Measurements from ENCODE around the gene AUP1. TPM values are rescaled to one million over a fixed set of nuclear protein-coding genes. Genes with fewer than 3 reads are reported as not detected.

AUP1 gene
- polyA plus RNA-seq, 2 of the 4 experiments (the other 2 are of a cell fraction), result 129 to 164 TPM

DNA sequence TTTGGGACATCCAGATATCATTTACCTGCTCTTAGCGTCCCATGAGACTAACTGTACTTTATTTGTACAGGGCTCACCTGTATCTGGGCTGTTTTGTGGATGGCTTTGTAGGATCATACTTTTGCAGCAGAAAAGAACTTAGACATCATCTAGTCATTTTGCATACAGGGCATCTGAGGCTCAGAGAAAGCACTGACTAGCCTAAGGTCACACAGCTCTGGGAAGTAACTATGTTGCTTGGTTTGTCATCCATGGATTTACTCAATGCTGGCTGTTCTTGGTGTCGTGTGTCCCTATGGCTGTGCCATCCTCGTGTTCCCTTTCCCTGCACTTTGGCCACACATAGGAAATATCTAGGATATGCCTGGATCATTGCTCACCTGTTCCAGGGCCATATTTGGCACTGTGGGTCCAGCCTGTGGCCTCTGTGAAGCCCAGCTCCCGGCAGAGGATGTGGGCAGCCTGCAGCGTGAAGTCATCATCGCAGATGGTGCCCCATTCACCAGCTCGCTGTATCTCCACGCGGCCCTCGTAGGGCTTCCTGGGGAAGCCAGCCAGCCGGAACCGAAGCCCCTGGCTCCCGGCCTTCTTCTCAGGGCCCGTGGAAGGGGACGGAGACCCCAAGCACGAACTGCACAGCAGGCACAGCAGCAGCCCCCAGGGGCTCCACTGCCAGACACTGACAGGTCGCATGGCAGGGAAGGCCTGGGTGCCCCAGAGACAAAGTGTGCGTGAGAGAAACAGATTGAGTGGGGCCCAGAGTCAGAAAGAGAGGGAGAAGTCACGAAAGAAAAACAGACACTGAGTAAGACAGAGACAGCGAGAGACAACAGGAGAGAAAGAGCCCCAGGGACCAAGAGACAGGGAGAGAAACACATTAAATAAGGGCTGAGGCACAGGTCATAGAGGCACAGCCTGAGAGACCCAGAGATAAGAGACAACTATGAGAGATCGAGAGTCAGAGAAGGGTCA lies 22.7 kb upstream of the AUP1 start:
- POLR2A ChIA-PET, result no interaction called here
- H3K4me1 ChIP-seq, result peaks cover 19% of the 10 kb centered on the region
- WGBS (ENCODE audit: missing lambda C conversion rate), result 90% methylated on average over 21 of the region's 21 CpGs
- H3K4me2 ChIP-seq, result no peak overlapping the region
- DNase-seq (ENCODE audit: low read depth in 1 of 2, low spot score in 1 of 2) (no peak), ATAC-seq (no peak), FAIRE-seq (no peak)
- no peak for TF ChIP-seq MAX (IDR thresholded peaks at IDR 0.05)
- TF ChIP-seq SREBF2 (IDR thresholded peaks at IDR 0.05), result no peak
- no peak for TF ChIP-seq RARB (CRISPR knock-in tag; IDR thresholded peaks at IDR 0.05)
- TF ChIP-seq ZC3H11A (IDR thresholded peaks at IDR 0.05), result no peak
- no peak for TF ChIP-seq CBX2 (IDR thresholded peaks at IDR 0.05; ENCODE audit: borderline replicate concordance, low read depth)
- TF ChIP-seq RFX5 (IDR thresholded peaks at IDR 0.05), result no peak
- no peak for TF ChIP-seq HOXA7 (CRISPR knock-in tag; IDR thresholded peaks at IDR 0.05)
- no peak for TF ChIP-seq TFCP2L1 (CRISPR knock-in tag; IDR thresholded peaks at IDR 0.05)
- TF ChIP-seq BCL3 (IDR thresholded peaks at IDR 0.05), result no peak
- no peak for TF ChIP-seq JUN (IDR thresholded peaks at IDR 0.05)
- no peak for TF ChIP-seq HDAC2 (IDR thresholded peaks at IDR 0.05)
- TF ChIP-seq EP300 (IDR thresholded peaks at IDR 0.05), result no peak
- no peak for TF ChIP-seq MAZ (IDR thresholded peaks at IDR 0.05; ENCODE audit: borderline replicate concordance, low read depth, low read length)
- no peak for TF ChIP-seq GATA3 (IDR thresholded peaks at IDR 0.05; ENCODE audit: borderline replicate concordance)
- TF ChIP-seq, protein P1, sequence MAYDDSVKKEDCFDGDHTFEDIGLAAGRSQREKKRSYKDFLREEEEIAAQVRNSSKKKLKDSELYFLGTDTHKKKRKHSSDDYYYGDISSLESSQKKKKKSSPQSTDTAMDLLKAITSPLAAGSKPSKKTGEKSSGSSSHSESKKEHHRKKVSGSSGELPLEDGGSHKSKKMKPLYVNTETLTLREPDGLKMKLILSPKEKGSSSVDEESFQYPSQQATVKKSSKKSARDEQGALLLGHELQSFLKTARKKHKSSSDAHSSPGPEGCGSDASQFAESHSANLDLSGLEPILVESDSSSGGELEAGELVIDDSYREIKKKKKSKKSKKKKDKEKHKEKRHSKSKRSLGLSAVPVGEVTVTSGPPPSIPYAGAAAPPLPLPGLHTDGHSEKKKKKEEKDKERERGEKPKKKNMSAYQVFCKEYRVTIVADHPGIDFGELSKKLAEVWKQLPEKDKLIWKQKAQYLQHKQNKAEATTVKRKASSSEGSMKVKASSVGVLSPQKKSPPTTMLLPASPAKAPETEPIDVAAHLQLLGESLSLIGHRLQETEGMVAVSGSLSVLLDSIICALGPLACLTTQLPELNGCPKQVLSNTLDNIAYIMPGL (CRISPR knock-in tag; IDR thresholded peaks at IDR 0.05; ENCODE audit: borderline replicate concordance), result no peak
- TF ChIP-seq POLR2AphosphoS2 (conservative IDR thresholded peaks at IDR 0.05; ENCODE audit: low read length), result no peak
- H3K9me3 ChIP-seq, result no peaks in the 10 kb centered on the region
- H3K27ac ChIP-seq, result no peak overlapping the region
- H3K4me3 ChIP-seq, result no peak overlapping the region
- CTCF ChIA-PET, result interaction anchor here (0.5 to 8.6 kb wide), 6 partner anchors 13 to 373 kb away, joined by 3 to 63 read pairs (median 4); no protein-coding TSS in a partner anchor

DNA sequence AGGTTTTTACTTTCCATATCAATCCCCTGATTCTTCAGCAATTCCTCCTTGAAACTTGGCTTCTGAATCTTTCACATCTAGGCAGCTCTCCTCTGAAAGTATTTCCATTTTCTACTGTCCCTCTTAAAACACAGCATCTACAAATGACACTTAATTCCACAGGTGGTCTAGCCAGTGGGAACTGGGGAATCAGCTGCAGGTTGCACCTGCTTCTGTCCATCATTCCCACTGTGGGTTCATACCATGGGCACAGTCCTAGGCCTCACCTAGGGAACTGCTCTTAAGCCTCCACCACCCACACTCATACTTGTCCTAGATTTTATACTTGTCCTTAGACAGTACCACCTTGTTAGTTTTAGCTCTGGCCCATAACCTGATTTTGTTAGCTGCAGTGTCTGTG lies 22.0 kb upstream of the AUP1 start:
- H3K4me1 ChIP-seq, result peaks cover 19% of the 10 kb centered on the region
- ChIA-PET CTCF (interaction anchor here (0.5 to 2.0 kb wide), 5 partner anchors 12 to 372 kb away, joined by 3 to 7 read pairs (median 4); partner anchors contain the start of genes CCDC142 and TTC31), POLR2A (no interaction called here)
- TF ChIP-seq JUN (IDR thresholded peaks at IDR 0.05) (no peak), CBX2 (IDR thresholded peaks at IDR 0.05; ENCODE audit: borderline replicate concordance, low read depth) (no peak), SMC3 (IDR thresholded peaks at IDR 0.05) (no peak), PHF8 (IDR thresholded peaks at IDR 0.05; ENCODE audit: borderline replicate concordance, low read depth) (no peak), HOXA7 (CRISPR knock-in tag; IDR thresholded peaks at IDR 0.05) (no peak), RARB (CRISPR knock-in tag; IDR thresholded peaks at IDR 0.05) (no peak), EP300 (IDR thresholded peaks at IDR 0.05) (no peak), JUNB (IDR thresholded peaks at IDR 0.05) (no peak), CHD2 (IDR thresholded peaks at IDR 0.05; ENCODE audit: low read length, partially characterized antibody) (no peak)
- H3K4me3 ChIP-seq, result no peak overlapping the region
- no peak overlapping the region for H3K27ac ChIP-seq
- ATAC-seq (no peak), DNase-seq (ENCODE audit: low read depth in 1 of 2, low spot score in 1 of 2) (no peak), FAIRE-seq (no peak)
- no peaks in the 10 kb centered on the region for H3K9me3 ChIP-seq
- H3K4me2 ChIP-seq, result no peak overlapping the region

DNA sequence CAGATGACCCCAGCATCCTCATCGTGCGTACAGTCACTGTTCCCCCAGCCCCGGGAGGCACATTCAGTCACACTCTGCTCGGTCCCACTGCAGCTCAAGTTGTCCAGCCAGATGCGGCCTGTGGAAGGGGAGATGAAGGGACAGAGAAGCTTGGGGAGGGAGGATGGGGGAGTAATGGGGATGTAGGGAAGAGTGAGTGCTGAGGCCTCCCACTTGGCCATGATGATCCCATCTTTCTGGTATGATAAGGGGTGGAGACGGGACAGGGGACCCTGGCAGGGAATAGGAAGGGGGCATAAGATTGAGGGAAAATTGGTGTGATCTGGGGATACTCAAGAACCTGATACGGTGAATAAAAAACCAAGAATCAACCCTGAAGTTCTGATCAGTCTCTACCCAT lies 20.7 kb upstream of the AUP1 start:
- FAIRE-seq (no peak), ATAC-seq (no peak), DNase-seq (ENCODE audit: low read depth in 1 of 2, low spot score in 1 of 2) (no peak)
- Histone ChIP-seq H3K9me3 (no peaks in the 10 kb centered on the region), H3K4me3 (no peak overlapping the region), H3K4me2 (peak overlapping the region; percentile 99), H3K27ac (no peak overlapping the region), H3K4me1 (peaks cover 19% of the 10 kb centered on the region)
- 97% methylated on average over 7 of the region's 7 CpGs for WGBS (ENCODE audit: missing lambda C conversion rate)
- ChIA-PET CTCF (interaction anchor here (1.0 to 2.0 kb wide), 4 partner anchors 37 to 69 kb away, joined by 3 to 7 read pairs (median 3); partner anchors contain the start of genes CCDC142 and TTC31), POLR2A (no interaction called here)
- TF ChIP-seq RFX5 (IDR thresholded peaks at IDR 0.05), result no peak
- TF ChIP-seq EHMT2 (IDR thresholded peaks at IDR 0.05; ENCODE audit: low read depth), result no peak
- TF ChIP-seq TFCP2L1 (CRISPR knock-in tag; IDR thresholded peaks at IDR 0.05), result no peak
- TF ChIP-seq, protein P2, sequence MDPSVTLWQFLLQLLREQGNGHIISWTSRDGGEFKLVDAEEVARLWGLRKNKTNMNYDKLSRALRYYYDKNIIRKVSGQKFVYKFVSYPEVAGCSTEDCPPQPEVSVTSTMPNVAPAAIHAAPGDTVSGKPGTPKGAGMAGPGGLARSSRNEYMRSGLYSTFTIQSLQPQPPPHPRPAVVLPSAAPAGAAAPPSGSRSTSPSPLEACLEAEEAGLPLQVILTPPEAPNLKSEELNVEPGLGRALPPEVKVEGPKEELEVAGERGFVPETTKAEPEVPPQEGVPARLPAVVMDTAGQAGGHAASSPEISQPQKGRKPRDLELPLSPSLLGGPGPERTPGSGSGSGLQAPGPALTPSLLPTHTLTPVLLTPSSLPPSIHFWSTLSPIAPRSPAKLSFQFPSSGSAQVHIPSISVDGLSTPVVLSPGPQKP (IDR thresholded peaks at IDR 0.05; ENCODE audit: low read depth, low read length), result no peak
- no peak for TF ChIP-seq BHLHE40 (IDR thresholded peaks at IDR 0.05; ENCODE audit: low read depth, low read length)
- TF ChIP-seq CHD2 (IDR thresholded peaks at IDR 0.05; ENCODE audit: low read length, partially characterized antibody), result no peak
- TF ChIP-seq KDM5A (IDR thresholded peaks at IDR 0.05), result no peak
- no peak for TF ChIP-seq RAD21 (conservative IDR thresholded peaks at IDR 0.05 in 1 of 2, IDR thresholded peaks at IDR 0.05 in 1 of 2)
- no peak for TF ChIP-seq PBX3 (IDR thresholded peaks at IDR 0.05)
- TF ChIP-seq EHF (CRISPR knock-in tag; IDR thresholded peaks at IDR 0.05), result no peak
- TF ChIP-seq MAFK (IDR thresholded peaks at IDR 0.05; ENCODE audit: partially characterized antibody), result no peak
- no peak for TF ChIP-seq ZC3H11A (IDR thresholded peaks at IDR 0.05)
- TF ChIP-seq ESRRA (IDR thresholded peaks at IDR 0.05; ENCODE audit: borderline replicate concordance, low read length), result no peak

All from A549 (cell line).